ENCODE results near the gene TUT4.

DNA sequence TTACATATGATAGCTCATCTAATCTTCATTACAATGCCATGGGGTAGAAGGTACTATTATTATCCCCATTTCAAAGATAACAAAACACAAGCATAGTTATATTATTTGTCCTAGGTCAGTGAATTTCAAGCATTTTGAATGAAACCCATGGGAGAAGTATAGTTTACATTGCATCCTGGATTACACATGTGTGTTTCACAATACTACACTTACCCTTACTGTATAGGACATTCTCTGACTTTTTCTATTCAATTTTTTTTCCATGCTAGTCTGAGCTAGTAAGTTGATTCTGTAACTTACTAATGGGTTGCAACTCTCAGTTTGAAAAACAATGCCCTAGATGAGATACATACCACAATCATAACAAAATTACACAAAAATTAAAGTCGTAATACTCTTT lies 40.6 kb upstream of the TUT4 start:
- TF ChIP-seq, protein P1, sequence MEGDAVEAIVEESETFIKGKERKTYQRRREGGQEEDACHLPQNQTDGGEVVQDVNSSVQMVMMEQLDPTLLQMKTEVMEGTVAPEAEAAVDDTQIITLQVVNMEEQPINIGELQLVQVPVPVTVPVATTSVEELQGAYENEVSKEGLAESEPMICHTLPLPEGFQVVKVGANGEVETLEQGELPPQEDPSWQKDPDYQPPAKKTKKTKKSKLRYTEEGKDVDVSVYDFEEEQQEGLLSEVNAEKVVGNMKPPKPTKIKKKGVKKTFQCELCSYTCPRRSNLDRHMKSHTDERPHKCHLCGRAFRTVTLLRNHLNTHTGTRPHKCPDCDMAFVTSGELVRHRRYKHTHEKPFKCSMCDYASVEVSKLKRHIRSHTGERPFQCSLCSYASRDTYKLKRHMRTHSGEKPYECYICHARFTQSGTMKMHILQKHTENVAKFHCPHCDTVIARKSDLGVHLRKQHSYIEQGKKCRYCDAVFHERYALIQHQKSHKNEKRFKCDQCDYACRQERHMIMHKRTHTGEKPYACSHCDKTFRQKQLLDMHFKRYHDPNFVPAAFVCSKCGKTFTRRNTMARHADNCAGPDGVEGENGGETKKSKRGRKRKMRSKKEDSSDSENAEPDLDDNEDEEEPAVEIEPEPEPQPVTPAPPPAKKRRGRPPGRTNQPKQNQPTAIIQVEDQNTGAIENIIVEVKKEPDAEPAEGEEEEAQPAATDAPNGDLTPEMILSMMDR (conservative IDR thresholded peaks at IDR 0.05) = no peak
- TF ChIP-seq ZFX (IDR thresholded peaks at IDR 0.05) = no peak

Data from C4-2B (cell line).